Measurements from ENCODE around the gene EML3. TPM values are rescaled to one million over a fixed set of nuclear protein-coding genes. Genes with fewer than 3 reads are reported as not detected.

EML3 gene
- total and polyA plus RNA-seq, 2 of the 8 experiments (the other 6 are each of a cell fraction or from before 2014, with no cell fraction given) = 19.2 to 29.9 TPM

- TF ChIP-seq TCF12 (IDR thresholded peaks at IDR 0.05; ENCODE audit: low read depth, low read length) = no peak
- no peak for TF ChIP-seq SRF (IDR thresholded peaks at IDR 0.05; ENCODE audit: low read depth, low read length)
Measured at GRCh38 chr11:62577046-62577714, 35.4 kb downstream of the EML3 start (continued).
